ENCODE data around the gene ATP1A4. TPM values are rescaled to one million over a fixed set of nuclear protein-coding genes. Genes with fewer than 3 reads are reported as not detected.

The ATP1A4 gene
- polyA plus RNA-seq, 1 donor from 2014 or later, result not detected

DNA sequence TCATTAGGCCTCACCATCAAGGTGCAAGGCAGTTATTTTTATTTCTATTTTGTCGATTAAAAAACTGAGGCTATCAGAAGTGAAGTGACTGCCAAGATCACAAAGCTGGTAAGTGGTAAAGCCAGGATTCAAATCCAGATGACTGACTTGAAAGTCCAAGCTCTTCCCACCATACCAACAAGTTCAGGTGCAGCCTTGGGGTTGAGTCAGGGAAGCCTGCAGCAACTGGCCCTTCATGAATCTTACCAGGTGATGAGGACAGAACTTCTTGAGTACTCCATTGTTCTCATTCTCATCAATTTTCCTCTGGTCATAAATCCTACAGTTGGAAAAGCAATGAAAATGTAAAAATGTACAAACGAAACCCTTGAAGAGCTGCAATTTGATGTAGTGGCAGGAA is 73.9 kb downstream of the ATP1A4 start:
- H3K27me3 Mint-ChIP-seq, result no peaks in the 10 kb centered on the region
- no peaks in the 10 kb centered on the region for H3K9me3 Mint-ChIP-seq
- H3K4me3 Mint-ChIP-seq, result no peak overlapping the region
- peaks cover 0 to 2% (median 0%) of the 10 kb centered on the region in 3 donors for H3K4me1 Mint-ChIP-seq
- H3K27ac Mint-ChIP-seq, result no peak overlapping the region
- peaks cover 8% of the 10 kb centered on the region for H3K36me3 Mint-ChIP-seq

DNA sequence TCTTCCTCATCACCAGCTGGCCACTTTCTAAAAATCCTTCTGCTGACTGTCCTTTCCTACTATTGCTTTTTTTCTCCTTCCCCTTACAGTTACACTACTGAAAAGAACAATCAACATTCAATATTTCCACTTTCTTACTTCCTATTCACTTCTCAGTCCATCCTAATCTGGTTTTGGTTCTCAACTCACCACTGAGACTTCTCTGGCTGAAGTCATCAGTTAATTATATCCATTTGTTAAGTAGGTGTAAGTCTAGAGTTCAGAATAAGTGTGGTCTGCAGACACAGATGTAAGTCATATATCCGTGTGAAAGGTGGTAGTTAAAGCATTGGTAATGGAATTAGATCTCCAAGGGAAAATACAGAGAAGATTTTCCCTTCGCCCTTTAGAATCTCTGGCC is 75.2 kb downstream of the ATP1A4 start:
- Mint-ChIP-seq H3K4me1 (peaks cover 0 to 2% (median 0%) of the 10 kb centered on the region in 3 donors), H3K27me3 (no peaks in the 10 kb centered on the region), H3K9me3 (no peaks in the 10 kb centered on the region), H3K4me3 (no peak overlapping the region), H3K27ac (no peak overlapping the region), H3K36me3 (peaks cover 8% of the 10 kb centered on the region)

DNA sequence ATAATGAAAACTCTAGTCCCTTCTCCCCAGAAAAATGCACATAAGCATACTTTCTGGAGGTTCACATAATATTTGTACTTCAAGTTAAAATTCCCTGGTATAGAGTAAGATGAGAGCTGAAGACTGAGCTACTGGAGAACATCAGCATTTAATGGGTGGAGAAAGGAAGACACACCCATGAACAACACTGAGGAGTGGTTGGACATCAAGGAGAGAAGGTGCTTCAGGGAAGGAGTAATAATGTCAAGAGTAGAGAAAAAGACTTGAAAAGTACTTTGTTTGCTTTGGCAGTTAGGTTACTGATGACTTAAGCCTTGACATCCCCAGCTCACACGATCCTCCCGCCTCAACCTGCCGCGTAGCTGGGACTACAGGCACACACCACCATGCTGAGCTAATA is 75.6 kb downstream of the ATP1A4 start:
- peaks cover 8% of the 10 kb centered on the region for H3K36me3 Mint-ChIP-seq
- peak overlapping the region in 1 of 3 donors; percentile 35 for H3K27ac Mint-ChIP-seq
- no peak overlapping the region for H3K4me3 Mint-ChIP-seq
- H3K27me3 Mint-ChIP-seq, result no peaks in the 10 kb centered on the region
- no peaks in the 10 kb centered on the region for H3K9me3 Mint-ChIP-seq
- peaks cover 0 to 2% (median 0%) of the 10 kb centered on the region in 3 donors for H3K4me1 Mint-ChIP-seq

DNA sequence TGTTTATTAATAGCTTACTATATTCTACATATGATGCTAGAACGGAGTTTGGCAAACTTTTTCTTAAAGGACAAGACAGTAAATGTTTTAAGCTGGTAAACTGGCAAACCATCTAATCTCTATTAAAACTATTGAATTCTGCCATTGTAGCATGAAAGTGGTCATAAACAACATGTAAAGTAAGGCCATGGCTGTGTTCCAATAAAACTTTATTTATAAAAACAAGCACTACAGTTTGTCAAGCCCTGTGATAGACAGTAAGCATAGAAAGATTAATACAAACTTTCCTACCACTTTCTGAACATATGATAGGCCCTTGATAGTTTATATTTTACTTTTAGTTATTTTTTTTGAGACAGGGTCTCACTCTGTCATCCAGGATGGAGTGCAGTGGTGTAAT is 76.2 kb downstream of the ATP1A4 start:
- Mint-ChIP-seq H3K27me3 (no peaks in the 10 kb centered on the region), H3K36me3 (peaks cover 8% of the 10 kb centered on the region), H3K4me1 (peaks cover 0 to 2% (median 0%) of the 10 kb centered on the region in 3 donors), H3K27ac (peak overlapping the region in 1 of 3 donors; percentile 35), H3K4me3 (no peak overlapping the region), H3K9me3 (no peaks in the 10 kb centered on the region)

DNA sequence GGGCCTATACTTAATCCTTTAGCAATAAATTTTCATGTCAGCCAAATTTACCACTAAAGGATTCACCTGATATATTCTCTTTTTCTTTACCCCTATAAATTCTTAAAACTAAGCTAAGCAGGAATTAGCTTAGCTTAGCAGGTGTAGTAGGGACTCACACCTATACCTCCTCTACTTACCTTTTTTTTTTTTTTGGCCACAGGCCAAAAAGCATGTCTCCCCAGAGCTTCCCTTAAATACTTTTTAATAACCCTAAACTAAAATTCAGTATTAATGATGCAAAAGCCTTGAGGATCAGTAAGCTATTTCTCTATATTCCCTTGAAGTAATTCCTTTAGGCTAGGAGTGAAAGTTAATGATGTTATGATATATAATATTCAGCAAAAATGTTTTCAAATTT is 77.0 kb downstream of the ATP1A4 start:
- Mint-ChIP-seq H3K27ac (no peak overlapping the region), H3K9me3 (no peaks in the 10 kb centered on the region), H3K36me3 (peaks cover 8% of the 10 kb centered on the region), H3K4me3 (no peak overlapping the region), H3K4me1 (peaks cover 0 to 2% (median 1%) of the 10 kb centered on the region in 3 donors), H3K27me3 (no peaks in the 10 kb centered on the region)

DNA sequence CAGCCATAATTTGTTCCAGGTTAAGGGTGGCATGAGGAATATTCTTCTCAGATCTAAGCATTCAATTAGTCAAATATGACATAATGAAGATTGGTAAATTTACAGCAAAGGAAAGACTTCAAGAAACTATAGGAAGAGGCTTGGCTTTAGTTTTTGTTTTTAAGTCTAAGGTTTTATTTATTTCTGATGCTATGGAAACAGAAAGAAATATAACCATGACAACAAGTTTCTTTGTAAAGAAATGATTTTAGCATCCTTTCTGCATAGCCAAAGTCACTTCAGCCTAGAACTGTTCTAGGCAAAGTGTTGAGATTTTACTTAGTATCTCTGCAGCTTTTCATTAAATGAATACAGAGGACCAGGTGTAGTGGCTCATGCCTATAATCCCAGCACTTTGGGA is 81.5 kb downstream of the ATP1A4 start:
- Mint-ChIP-seq H3K27me3 (no peaks in the 10 kb centered on the region), H3K9me3 (no peaks in the 10 kb centered on the region), H3K4me3 (no peak overlapping the region), H3K4me1 (peaks cover 12 to 19% (median 15%) of the 10 kb centered on the region in 3 donors), H3K27ac (no peak overlapping the region), H3K36me3 (peaks cover 16% of the 10 kb centered on the region)

Other genes with a start within 250 kb of the ATP1A4 start
- gene TAGLN2, start 226.1 kb upstream of the ATP1A4 start, polyA plus RNA-seq, result 1,399 TPM
- 0.08 TPM for gene IGSF9, start 206.0 kb upstream of the ATP1A4 start, polyA plus RNA-seq
- not detected for gene SLAMF9, start 197.4 kb upstream of the ATP1A4 start, polyA plus RNA-seq
- 1.9 TPM for gene PIGM, start 119.6 kb upstream of the ATP1A4 start, polyA plus RNA-seq
- gene KCNJ10, start 81.4 kb upstream of the ATP1A4 start, polyA plus RNA-seq, result not detected
- gene KCNJ9, start 70.1 kb upstream of the ATP1A4 start, polyA plus RNA-seq, result not detected
- 35.4 TPM for gene IGSF8, start 53.0 kb upstream of the ATP1A4 start, polyA plus RNA-seq
- gene ATP1A2, start 35.8 kb upstream of the ATP1A4 start, polyA plus RNA-seq, result not detected
- gene CASQ1, start 39.0 kb downstream of the ATP1A4 start, polyA plus RNA-seq, result not detected
- 19.4 TPM for gene PEA15, start 53.8 kb downstream of the ATP1A4 start, polyA plus RNA-seq
- gene DCAF8, start 110.9 kb downstream of the ATP1A4 start, polyA plus RNA-seq, result 57.8 TPM
- gene PEX19, start 133.5 kb downstream of the ATP1A4 start, polyA plus RNA-seq, result 37.8 TPM
- gene COPA, start 191.6 kb downstream of the ATP1A4 start, polyA plus RNA-seq, result 90.2 TPM
- 66.0 TPM for gene NCSTN, start 191.8 kb downstream of the ATP1A4 start, polyA plus RNA-seq
- gene NHLH1, start 215.5 kb downstream of the ATP1A4 start, polyA plus RNA-seq, result not detected
- not detected for gene VANGL2, start 249.0 kb downstream of the ATP1A4 start, polyA plus RNA-seq